Activated CD4-positive, CD25-positive, alpha-beta regulatory T cell treated with anti-CD3 and anti-CD28 coated beads, Interleukin-2, amount 50 U/mL, for 24 hours (primary cell): ENCODE data around the gene LAGE3.
A peak's percentile ranks its signal among the peaks of the same experiment; 100 is the strongest.

Source experiments
- ATAC-seq, 2 donors: fragments of 150-1000 bp; cut with Tn5 transposase; one replicate each; pipeline ENCODE4 v1.10.0; 2021; ENCODE audit warnings: mild to moderate bottlenecking in 1 of 2, moderate library complexity in 1 of 2

LAGE3 gene

DNA sequence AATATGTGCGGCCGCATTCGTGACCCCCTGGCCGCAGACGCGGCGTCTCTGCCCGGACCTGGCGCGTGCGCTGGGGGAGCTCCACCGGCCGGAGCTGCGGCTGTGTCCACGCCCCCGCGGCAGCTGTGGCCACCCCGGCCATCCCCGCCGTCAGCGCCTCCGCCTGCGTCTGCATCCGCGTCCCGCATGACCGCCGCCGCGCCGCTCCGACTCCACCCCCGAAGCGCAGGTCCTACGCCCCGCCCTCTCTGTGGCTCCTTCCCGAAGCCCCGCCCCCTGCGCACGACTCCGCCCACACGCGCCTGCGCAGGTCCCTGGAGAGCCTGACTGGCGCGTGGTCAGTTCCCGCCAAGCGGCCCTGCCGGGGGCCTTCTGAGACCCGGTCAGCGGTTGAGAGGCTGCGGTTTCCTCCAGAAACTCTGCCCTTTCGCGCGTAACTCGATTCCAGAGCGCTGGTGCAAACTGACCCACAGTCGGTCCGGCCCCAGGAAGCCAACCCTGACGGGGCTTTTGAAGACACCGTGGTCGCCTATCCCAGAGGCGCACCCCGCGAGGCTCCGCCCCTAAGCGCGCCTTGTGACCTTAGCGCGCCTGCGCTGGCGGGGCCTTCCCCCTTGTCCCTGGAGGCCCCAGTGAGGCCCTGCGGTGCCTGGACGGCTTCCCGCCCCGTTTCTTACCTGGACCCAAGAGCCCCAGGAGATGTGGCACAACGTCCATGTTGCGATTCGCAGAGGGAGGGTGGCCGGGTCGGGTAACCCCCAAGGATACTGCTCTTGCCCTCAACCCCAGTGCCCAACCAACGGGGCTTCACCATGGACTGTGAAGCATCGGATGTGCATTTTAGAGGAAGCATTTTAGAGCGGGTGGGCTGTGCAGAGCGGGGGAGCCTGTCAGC, at the start of gene LAGE3:
Gene LAGE3, minus strand, starts transcription at position 554 of the 895 bp plus-strand sequence. Its CDS starts 366 bp downstream, at position 188.
- peak; percentile 94 for ATAC-seq

DNA sequence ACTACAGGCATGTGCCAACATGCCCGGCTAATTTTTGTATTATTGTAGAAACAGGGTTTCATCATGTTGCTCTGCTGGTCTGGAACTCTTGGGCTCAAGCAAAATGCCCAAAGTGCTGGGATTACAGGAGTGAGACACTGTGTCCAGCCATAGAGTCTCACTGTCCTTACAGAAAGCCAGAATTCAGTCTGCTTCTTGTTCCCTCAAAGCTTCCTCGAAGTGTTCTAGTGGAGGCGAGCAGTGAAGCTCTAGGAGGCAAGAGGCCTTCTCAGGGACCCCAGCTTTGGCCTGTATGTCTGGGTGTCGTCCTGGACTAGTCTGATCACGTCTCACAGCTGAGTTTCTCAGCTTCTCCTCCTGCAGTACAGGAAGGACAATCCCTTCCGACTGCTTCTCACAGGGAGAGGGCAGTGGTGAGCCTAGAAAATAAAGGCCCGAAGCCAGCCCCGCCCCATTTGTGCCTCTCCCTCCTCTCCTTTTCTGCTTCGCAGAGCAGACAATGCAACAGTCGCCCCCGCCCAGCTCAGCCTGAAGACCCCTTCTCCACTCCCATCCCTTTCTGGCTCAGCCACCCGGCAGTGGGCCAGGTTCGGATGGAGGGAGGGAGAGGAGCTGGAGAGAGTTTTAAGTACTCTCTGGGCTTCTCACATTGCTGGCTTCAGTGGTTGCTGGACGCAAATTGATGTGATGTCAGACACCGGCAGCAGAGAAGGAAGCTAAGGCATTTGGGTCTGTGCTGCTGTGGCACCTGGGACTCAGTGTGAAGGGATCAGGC, 48.0 kb upstream of the LAGE3 start:
- ATAC-seq = peak; percentile 80 to 90

DNA sequence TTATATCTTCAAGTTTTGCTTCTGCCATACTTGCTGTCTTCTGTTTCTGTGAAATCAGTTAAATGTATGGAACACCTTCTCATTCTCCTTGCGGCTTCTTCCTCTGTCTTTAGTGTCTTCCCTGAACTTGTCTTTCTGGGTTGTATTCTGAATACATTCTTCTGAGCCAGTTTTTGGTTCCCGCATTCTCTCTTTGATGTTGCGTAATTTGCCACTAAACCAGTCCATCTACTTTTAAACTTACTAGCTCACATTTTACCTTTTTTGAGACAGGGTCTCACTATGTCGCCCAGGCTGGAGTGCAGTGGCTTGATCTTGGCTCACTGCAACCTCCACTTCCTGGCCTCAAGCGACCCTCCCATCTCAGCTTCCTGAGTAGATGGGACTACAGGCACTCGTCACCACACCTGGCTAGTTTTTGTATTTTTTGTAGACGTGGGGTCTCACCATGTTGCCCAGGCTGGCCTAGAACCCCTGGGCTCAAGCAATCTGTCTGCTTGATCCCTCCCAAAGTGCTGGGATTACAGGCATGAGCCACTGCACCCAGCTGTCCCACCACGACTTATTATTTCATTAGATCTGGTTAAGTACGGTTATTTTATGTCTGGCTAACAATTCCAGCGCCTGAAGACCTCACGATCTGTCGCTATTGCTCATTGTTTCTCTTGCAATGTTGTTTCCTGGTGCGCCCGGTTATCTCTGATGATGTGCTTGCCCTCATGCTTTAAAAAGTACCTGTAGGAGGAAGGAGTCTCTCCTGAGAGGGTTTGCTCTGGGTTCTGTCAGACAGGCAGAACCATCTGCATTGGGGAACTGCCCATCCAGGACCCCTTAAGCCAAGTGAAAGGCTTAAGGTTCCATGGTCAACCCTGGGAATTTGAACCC, 46.8 kb upstream of the LAGE3 start:
- no peak for ATAC-seq

- ATAC-seq = no peak
These were observed 40.3 kb upstream of the LAGE3 start for GRCh38 chrX:154519389-154519788.

GRCh38 chrX:154517101-154517781, 38.2 kb upstream of the LAGE3 start:
- ATAC-seq = no peak

- ATAC-seq = peak in 1 of 2 donors; percentile 3
These were observed 37.6 kb upstream of the LAGE3 start for GRCh38 chrX:154516656-154517100.

- ATAC-seq = peak; percentile 91 to 93
These were observed 37.0 kb upstream of the LAGE3 start, which contains the start of gene FAM3A for GRCh38 chrX:154515966-154516655. Gene FAM3A (minus strand): TSS chrX:154516232. CDS start chrX:154515772, 460 bp downstream.

DNA sequence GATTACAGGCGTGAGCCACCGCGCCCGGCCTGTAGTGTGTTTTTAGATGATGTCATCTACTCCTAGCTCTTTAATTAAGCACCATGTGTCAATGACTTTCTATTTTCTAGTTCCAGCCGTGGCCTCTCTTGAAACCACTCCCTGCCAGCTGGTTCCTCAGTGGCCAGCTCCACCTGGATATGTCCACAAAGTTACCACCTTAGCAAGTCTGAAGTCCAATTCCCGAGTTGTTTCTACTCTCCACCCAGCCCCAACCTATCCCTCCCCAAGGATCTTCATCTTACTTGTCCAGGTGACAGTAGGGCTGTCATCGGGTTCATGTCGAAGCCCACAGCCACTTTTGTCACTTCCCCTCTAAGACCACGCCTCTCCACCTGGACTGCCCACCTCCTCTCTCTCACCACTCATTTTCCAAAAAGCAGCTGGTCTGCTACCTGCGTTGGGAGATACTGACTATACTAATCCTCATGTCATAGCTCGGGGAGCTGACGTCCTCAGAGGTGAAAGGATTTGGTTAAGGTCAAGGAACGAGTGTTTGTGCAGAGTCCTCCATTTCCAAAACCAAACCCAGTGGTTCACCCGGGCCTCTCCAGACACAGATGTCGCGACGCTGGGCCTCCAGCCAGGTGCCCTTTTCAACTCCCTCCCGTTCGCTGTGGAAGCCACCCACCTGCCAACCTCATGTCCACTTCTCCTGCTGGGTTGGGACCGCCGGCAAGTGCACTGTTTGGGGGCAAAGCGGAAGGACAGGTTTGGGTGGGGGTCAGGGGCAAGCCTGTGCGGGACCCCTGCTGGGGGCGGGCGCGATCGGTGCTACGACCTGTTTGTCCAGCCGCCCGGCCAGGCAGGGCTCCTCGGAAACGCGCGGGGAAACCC, 36.2 kb upstream of the LAGE3 start:
- ATAC-seq = no peak

GRCh38 chrX:154513716-154514115, 34.6 kb upstream of the LAGE3 start:
- ATAC-seq = no peak

GRCh38 chrX:154512879-154513553, 33.9 kb upstream of the LAGE3 start:
- ATAC-seq = no peak

GRCh38 chrX:154511761-154512160, 32.7 kb upstream of the LAGE3 start:
- no peak for ATAC-seq

- ATAC-seq = no peak
These were observed 30.4 kb upstream of the LAGE3 start for GRCh38 chrX:154509455-154509854.

DNA sequence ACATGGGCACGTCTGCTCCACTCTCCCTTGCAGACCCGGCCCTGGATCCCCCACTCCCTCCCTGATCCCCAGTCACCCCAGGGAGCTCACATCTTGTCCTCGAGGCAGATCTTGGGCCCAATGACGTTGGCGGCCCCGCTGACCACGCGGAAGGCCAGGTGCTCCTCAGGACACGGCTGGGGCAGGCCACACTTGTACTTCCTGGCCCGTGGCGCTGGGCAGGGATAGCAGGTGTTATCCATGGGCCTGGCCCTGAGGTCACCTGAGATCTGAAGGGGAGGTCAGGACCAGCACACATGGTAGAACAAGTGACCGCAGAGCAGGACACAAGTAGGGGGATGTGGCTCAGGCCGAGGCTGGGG, 29.3 kb upstream of the LAGE3 start:
- no peak for ATAC-seq

DNA sequence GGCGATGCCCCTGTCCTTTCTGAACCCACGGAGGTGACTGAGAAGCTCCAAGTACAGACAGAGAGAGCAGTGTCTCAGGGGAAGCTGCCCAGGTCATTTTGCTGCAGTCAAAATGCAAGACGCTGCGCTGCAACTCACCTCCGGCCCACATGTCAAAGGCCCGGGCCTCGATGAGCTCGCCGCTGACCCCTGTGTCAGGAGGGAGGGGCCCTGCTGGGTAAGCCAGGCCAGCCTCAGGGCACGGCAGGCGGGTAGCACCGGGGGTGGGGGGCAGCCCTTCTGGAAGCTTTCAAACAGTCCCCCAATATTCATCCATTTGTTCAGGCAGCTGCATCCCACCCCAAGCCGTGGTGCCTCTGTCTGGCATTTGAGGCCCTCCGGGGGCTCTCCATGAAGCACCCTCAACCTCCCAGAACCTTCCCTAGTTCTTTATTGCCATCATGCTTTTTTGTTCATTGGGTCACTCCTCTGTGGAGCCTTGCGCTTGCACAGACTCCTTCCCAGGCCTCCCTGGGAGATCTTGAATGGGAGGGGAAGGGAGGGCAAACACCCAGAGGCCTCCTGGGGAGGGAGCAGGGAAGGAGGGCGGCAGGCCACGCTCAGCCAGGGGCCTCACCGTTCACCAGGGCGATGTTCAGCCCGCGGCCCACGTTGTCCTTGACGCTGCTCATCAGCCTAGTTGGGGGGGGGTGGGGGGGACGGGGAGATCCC, 28.7 kb upstream of the LAGE3 start:
- ATAC-seq = no peak

DNA sequence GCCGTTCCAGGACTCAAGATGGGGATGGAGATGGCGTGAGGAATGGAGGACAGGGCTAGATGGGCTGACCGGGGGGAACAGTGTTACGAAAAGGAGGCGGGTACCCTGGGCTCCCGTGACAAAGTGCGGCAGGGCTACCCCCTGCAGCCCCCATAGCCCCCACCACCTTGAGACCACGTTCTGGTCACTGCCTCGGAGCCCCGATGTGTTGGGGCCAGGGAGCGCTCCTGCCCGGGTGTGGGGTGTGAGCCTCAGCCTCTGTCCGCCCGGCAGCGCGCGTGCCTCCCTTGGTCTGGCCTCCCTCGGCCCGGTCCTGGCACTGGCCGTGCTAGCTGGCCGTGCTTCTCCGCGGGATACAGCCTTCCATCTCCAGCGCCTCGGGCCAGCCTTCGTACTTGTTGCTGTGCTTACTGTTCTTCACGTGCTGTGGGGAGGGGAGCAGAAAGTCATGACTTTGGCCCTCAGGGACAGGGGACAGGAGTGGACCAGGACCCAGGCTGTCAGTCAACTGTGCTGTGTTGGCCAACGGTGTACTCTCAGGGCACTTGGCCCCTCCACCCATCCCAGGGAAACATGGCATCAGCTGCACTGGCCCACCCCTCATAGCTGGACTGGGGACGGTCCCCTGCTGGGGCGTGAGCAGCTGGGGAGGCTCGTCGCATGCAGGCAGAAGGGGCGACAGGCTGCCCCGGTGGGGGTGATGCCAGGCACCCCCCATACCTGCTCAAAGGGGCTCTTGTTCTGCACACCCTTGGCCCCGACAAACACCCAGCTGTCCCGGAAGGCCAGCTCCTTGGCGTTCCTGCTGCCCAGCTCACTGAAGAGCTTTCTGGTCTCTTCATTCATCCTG, 27.6 kb upstream of the LAGE3 start:
- ATAC-seq = no peak

DNA sequence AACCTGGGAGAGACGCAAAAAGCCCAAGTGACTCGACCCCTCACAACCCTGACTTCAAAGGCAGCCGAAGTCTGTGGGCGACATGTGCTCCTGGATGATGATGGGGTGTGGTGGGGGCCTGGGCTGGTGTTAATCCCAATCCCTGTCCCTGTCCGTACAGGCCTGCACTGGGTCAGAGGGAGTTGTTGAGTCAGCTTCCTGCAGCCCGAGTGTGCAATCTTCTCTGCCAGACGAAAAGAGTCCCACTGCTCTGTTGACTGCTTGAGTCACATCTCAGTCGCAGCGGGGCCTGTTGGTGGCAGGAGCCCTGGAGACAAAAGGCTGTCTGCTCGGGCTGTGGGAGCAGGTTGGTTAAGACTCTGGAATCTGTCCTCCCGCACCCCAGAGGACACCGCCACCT, 26.7 kb upstream of the LAGE3 start:
- ATAC-seq = no peak

GRCh38 chrX:154502989-154503388, 23.9 kb upstream of the LAGE3 start:
- no peak for ATAC-seq

DNA sequence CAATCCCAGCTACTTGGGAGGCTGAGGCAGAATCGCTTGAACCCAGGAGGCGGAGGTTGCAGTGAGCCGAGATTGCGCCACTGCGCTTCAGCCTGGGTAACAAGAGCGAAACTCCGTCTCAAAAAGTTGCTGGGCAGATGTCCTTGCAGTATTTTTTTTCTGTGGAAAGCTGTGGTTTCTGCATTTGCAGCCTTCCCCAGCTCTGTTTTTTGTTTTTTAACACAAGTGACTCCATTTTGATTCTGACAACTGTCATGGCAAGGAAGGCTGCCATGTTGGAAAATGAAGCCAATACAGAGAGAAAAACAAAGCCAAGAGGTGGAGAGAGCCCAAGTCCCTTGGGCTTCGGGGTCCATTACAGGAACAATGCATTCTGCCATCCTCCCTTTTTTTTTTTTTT, 23.0 kb upstream of the LAGE3 start:
- no peak for ATAC-seq
